Measurements from ENCODE around the gene RAB31.
A peak's percentile ranks its signal among the peaks of the same experiment; 100 is the strongest.

DNA sequence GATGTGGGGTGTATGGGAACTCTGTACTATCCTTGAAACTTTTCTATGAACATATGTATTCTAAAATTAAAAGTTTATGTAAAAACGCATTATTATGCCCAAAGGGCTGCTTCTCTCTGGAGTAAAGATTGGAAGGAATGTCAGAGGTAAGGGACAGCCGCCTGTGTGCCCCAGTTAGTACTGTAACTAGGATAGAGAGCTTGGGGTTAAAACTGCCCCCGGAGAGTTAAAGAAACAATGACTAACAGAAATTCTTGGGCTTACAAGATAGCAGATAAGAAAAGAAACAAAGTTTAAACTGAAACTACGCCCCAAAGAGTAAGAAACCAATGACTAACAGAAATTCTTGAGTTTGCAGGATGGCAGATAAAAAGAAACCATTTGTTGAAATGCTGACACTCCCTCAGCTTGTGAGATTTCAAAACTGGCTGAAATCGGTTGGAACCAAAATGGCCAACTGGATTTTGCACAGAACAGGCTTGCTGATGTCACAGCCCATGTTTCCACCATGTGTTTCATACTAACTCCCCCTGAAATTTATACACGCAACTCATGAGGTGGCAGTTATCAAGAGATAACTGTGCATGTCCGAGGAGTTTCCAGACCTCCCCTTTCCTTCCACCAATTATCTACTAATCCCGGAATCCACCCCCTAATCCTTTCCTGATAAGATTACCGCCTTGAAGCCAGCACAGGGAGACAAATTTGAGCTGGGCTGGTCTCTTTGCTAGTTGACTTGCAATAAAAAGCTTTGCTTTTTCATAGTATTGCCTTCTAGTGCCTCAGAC, 169.0 kb downstream of the RAB31 start:
- TF ChIP-seq, protein P1, sequence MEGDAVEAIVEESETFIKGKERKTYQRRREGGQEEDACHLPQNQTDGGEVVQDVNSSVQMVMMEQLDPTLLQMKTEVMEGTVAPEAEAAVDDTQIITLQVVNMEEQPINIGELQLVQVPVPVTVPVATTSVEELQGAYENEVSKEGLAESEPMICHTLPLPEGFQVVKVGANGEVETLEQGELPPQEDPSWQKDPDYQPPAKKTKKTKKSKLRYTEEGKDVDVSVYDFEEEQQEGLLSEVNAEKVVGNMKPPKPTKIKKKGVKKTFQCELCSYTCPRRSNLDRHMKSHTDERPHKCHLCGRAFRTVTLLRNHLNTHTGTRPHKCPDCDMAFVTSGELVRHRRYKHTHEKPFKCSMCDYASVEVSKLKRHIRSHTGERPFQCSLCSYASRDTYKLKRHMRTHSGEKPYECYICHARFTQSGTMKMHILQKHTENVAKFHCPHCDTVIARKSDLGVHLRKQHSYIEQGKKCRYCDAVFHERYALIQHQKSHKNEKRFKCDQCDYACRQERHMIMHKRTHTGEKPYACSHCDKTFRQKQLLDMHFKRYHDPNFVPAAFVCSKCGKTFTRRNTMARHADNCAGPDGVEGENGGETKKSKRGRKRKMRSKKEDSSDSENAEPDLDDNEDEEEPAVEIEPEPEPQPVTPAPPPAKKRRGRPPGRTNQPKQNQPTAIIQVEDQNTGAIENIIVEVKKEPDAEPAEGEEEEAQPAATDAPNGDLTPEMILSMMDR (IDR thresholded peaks at IDR 0.05; ENCODE audit: low read depth, low read length) = no peak
- TF ChIP-seq POLR2A (IDR thresholded peaks at IDR 0.05; ENCODE audit: extremely low read depth, insufficient read length) (no peak), MYC (IDR thresholded peaks at IDR 0.05; ENCODE audit: low read depth, low read length) (0 out of 2 replicates have a peak, but pooled peaks have one; percentile 8)
- TF ChIP-seq, protein P2, sequence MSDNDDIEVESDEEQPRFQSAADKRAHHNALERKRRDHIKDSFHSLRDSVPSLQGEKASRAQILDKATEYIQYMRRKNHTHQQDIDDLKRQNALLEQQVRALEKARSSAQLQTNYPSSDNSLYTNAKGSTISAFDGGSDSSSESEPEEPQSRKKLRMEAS (IDR thresholded peaks at IDR 0.05; ENCODE audit: low read depth, low read length) = peak; percentile 60; the same call in 1 of the 2 replicates
